Activated CD8-positive, alpha-beta memory T cell treated with anti-CD3 and anti-CD28 coated beads for 36 hours (primary cell): Measurements from ENCODE around the gene ZBTB8A. TPM values are rescaled to one million over a fixed set of nuclear protein-coding genes. Genes with fewer than 3 reads are reported as not detected.
"Not testable (repeated sequence)": the region's sequence is repeated elsewhere in the genome, so short reads cannot be mapped to it uniquely, and the experiment has no call there.

Experiments
- CTCF ChIA-PET: fragments of 350-600 bp; sonication (Branson Sonifier 250); formaldehyde crosslinking; loops from one replicate; lab custom pipeline; 2021; ENCODE audit warnings: antibody characterized with exemption; lab: Charles Lee
- POLR2A ChIA-PET: fragments of 350-600 bp; sonication (Branson Sonifier 250); formaldehyde crosslinking; loops from one replicate; lab custom pipeline; 2021; ENCODE audit warnings: antibody characterized with exemption; lab: Charles Lee
- total RNA-seq, 2 experiments: library from RNA; stranded (reverse); gene quantifications; one replicate each; pipeline ENCODE4 v1.2.3, GENCODE V29; 2021

ZBTB8A gene
- total RNA-seq, 2 experiments from 2014 or later, result 0.17 to 0.27 TPM

DNA sequence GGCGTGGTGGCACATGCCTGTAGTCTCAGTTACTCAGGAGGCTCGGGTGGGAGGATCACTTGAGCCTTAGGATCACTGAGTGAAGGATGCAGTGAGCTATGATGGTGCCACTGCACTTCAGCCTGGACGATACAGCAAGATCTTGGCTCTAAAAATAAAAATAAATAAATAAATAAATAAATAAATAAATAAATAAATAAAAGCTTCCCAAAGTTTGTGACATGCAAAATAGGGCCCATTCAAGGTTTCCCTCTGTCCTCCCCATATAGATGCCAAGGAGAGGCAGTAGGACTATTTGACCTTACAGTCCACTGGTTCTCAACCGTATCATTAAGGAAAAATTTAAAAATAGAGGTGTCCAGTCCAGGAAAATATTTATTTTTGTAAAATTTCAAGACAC lies 70.0 kb downstream of the ZBTB8A start:
- CTCF ChIA-PET, result no interaction called here
- POLR2A ChIA-PET, result no interaction called here

DNA sequence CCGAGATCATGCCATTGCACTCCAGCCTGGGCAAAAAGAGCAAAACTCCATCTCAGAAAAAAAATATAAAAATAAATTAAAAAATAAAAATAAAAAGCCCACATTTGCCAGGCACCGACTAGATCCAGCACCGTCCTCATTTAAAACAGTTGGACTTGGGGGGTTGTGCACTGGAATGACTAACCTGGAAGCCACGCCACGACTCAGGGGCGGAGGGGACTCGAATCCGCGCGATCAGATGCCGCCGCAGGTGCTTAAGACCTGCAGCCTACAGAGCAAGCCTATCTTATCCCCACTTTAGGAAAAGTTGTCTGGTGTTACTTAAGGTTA lies 72.6 kb downstream of the ZBTB8A start:
- ChIA-PET CTCF (no interaction called here), POLR2A (no interaction called here)

DNA sequence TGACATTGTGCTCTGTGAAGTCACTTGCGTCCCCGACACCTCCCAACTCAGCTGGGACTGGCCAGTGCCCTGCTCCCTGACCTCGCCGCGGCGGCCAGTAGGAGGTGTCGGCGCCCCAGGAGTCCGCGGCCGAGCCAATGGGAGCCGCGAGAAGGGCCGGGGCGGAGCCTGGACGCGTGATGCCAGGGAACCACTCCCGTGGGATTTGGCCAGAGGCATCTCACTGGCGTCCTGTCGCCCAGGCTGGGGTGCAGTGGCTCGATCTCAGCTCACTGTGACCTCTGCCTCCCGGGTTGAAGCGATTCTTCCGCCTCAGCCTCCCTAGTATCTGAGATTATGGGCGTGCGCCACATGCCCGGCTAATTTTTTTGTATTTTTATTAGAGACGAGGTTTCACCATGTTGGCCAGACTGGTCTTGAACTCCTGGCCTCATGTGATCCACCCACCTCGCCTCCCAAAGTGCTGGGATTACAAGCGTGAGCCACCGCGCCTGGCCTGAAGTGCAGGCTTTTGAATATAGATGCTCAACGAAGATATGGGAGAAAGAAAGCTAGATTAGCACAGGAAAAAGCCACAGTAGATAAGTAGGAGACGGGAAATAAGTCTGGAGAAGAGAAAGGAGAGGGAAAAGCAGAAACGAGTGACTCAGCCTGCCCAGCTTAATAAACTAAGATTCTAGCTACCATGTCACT lies 73.1 kb downstream of the ZBTB8A start:
- ChIA-PET CTCF (no interaction called here), POLR2A (interaction anchor here (0.6 to 0.7 kb wide), 2 partner anchors 49 to 224 kb away, joined by 3 to 5 read pairs; no protein-coding TSS in a partner anchor)

DNA sequence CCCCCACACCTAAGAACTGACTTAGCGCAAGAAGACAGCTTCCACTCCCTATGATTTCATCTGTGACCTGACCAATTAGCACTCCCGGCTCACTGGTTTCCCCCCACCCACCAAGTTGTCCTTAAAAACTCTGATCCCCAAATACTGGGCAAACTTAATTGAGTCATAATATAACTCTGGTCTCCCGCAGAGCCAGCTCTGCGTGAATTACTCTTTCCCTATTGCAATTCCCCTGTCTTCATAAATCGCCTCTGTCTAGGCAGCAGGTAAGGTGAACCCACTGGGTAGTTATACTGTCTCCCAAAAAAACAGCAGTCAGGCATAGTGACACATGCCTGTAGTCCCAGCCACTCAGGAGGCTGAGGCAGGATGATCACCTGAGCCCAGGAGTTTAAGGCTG lies 74.2 kb downstream of the ZBTB8A start:
- POLR2A ChIA-PET, result no interaction called here

DNA sequence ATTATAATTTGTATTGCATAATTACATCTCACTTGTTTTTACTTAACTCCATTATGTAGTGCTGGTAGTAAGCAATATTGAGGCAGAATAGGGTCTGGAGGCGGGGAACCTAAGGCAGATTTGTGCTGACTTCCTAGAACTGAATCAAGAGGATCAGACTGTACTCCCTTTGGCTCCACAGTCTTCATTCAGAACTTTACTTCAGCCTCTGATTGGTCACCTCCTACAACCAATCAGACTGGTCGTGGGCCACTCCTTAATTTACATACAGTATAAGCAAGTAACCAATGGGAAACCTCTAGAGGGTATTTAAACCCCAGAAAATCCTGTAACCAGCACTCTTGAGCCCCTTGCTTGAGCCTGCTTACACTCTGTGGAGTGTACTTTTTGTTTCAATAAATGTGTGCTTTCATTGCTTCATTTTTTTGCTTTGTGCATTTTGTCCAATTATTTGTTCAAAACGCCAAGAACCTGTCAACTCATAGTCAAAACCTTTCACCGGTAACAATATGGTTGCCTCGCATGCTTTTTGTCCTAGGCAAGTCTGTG lies 79.5 kb downstream of the ZBTB8A start:
- ChIA-PET POLR2A (no interaction called here), CTCF (no interaction called here)

More for the DNA sequence above, 74.2 kb downstream of the ZBTB8A start:
- CTCF ChIA-PET, result no interaction called here

DNA sequence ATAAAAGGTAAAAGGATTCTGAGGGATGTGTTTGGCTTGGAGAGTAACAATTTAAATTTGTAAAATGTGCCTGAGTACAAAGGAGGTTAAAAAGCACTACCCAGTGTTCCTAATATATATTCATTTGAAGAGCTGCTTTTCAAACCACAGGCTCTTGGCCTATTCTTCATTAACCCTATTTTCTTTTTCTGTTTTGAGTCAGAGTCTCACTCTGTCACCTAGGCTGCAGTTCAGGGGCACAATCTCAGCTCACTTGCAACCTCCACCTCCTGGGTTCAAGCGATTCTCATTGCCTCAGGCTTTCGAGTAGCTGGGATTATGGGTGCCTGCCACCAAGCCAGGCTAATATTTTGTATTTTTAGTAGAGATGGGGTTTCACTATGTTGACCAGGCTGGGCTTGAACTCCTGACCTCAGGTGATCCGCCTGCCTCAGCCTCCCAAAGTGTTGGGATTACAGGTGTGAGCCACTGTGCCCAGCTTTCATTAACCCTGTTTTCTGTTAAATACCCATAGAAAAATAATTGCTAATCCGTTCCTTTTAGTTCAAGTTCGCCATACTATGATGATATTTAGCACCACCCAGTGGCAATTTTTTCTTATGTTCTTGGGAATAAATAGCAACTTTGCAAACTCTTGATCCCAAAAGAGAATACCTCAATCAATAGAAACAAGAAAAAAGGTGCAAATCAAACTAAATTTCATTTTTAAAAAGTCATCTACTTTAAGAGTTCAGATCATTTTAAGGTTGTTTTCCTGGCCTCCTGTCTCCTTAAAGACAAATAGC lies 80.7 kb downstream of the ZBTB8A start:
- CTCF ChIA-PET, result no interaction called here

DNA sequence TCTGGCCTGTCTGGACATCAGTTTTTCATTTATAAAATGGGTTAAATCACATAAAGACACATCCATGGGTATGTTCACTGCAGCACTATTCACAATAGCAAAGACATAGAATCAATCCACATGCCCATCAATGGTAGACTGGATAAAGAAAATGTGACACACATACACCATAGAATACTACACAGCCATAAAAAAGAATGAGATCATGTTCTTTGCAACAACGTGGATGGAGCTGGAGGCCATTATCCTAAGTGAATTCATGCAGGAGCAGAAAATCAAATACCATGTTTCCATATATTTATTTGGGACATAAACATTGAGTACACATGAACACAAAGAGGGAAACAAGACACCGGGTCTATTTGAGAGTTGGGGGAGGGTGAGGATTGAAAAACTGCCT lies 83.0 kb downstream of the ZBTB8A start:
- CTCF ChIA-PET, result interaction anchor here (1.2 kb wide), 1 partner anchor 102 kb away, joined by 4 read pairs; no protein-coding TSS in a partner anchor
- POLR2A ChIA-PET, result interaction anchor here (0.6 kb wide), 1 partner anchor 101 kb away, joined by 7 read pairs; no protein-coding TSS in a partner anchor

More for the DNA sequence above, 80.7 kb downstream of the ZBTB8A start:
- POLR2A ChIA-PET, result interaction anchor here (0.9 kb wide), 1 partner anchor 31 kb away, joined by 4 read pairs; the partner anchor contains the start of genes RBBP4 and ZBTB8OS

DNA sequence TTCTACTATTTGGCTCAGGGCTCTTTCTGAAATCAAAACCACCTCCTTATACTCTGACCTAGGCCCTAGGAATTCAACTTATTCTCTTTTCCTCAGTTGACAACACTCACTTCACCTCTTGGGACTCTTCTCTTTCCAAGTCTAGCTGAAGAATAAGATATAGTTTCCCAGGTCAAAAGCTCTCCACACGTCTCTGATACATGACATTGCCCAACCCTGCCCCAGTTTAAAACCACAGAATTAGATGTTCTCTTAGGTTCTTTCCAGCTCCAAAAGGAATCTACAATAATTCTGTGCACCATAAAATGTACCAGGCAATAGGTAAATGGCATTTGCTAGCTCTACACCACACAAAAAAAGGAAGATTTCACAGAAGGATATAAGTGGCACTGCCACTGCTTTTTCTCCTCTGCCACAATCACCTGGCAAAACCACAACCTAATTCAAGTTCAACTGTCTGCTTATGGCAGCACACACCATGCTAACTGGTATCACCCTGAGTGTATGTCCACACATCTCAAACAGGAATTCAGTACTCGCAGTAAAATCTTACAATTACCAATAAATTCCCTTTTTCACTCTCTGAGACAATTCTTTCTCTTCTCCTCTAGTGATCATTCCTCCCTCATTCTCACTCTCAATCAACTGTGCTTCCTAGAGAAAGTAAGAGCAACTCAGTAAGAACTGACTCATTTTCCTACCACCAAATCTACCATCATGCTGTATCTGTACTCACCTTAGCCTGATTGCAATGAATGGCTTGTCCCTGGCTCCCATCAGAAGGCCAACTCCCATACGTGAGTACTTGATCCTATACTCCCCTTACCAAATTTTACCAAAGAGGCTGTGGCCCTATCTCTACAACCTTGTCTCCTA lies 83.8 kb downstream of the ZBTB8A start:
- POLR2A ChIA-PET, result interaction anchor here (0.6 kb wide), 1 partner anchor 101 kb away, joined by 7 read pairs; no protein-coding TSS in a partner anchor
- CTCF ChIA-PET, result interaction anchor here (1.2 kb wide), 1 partner anchor 103 kb away, joined by 4 read pairs; no protein-coding TSS in a partner anchor

DNA sequence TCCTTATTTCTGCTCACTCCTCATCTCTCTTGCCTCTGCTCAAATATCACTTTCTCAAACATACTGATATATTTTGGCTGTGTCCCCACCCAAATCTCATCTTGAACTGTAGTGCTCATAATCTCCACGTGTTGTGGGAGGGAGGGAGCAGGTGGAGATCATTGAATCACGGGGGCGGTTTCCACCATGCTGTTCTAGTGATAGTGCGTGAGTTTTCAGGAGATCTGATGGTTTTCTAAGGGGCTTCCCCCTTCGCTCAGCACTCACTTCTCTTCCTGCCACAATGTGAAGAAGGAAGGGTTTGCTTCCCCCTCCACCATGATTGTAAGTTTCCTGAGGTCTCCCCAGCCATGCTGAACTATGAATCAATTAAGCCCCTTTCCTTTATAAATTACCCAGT lies 84.5 kb downstream of the ZBTB8A start:
- ChIA-PET POLR2A (no interaction called here), CTCF (no interaction called here)

DNA sequence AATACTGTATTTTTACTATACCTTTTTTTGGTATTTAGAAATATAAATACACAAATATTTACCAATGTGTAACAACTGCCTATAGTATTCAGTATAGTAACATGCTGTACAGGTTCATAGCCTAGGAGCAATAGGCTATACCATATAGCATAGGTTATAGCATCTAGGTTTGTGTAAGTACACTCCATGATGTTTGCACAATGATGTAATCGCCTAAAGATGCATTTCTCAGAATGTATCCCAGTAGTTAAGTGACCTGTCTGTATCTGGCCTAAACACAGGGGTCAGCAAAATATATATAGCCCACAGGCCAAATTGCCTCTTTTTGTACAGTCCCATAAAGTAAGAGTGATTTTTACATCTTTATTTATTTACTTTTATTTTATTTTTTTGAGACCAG lies 86.9 kb downstream of the ZBTB8A start:
- CTCF ChIA-PET, result no interaction called here
- POLR2A ChIA-PET, result no interaction called here

DNA sequence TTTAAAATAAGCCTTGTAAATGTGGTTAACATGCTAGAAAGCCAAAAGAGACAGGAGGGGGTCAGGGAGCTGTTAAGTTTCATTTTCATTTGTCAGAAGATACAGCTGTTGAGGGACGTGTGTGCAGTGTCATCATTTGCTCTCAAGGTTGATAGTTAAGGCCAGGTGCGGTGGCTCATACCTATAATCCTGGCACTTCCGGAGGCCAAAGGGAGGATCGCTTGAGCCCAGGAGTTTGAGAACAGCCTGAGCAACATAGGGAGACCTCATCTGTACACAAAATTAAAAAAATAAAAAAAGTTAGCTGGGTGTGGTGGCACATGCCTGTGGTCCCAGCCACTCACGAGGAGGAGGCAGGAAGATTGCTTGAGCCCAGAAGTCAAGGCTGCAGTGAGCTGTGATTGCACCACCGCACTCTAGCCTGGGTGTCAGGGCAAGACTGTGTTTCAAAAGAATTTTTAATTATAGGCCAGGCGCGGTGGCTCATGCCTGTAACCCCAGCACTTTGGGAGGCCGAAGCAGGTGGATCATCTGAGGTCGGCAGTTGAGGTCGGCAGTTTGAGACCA lies 88.5 kb downstream of the ZBTB8A start:
- CTCF ChIA-PET, result interaction anchor here (0.8 kb wide), 1 partner anchor 23 kb away, joined by 3 read pairs; the partner anchor contains the start of gene RBBP4
- POLR2A ChIA-PET, result interaction anchor here (0.5 kb wide), 1 partner anchor 185 kb away, joined by 6 read pairs; no protein-coding TSS in a partner anchor

DNA sequence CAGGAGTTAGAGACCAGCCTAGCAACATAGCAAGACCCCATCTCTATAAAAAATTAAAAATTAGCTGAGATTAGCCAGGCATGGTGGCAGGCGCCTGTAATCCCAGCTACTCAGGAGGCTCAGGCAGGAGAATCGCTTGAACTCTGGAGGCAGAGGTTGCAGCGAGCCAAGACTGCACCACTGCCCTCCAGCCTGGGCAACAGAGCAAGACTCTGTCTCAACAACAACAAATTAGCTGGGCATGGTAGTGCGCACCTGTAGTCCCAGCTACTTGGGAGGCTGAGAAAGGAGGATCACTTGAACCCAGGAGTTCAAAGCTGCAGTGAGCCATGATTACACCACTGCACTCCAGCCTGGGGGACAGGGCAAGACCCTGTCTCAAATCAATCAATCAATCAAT lies 90.9 kb downstream of the ZBTB8A start:
- POLR2A ChIA-PET, CTCF ChIA-PET: not testable (repeated sequence)

DNA sequence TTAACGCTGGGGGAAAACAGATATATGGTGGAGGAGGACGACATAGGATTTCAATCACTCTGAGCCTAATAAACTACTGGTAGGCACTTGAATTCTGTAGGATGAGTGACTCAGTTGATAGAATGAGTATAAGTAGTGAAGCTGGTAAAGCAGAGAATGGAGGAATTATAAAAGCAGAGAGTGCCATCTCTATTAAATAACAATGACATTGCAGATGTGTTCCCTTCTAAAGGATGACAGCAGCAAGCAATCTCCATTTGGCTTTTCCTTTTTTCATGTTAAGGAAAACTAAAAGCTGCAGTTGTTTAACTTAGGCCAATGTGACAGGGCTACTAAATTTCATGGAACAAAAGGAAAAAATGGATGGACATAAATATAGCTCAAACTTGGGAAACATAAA lies 93.6 kb downstream of the ZBTB8A start:
- CTCF ChIA-PET, result no interaction called here
- POLR2A ChIA-PET, result interaction anchor here (0.7 kb wide), 1 partner anchor 62 kb away, joined by 3 read pairs; no protein-coding TSS in a partner anchor

DNA sequence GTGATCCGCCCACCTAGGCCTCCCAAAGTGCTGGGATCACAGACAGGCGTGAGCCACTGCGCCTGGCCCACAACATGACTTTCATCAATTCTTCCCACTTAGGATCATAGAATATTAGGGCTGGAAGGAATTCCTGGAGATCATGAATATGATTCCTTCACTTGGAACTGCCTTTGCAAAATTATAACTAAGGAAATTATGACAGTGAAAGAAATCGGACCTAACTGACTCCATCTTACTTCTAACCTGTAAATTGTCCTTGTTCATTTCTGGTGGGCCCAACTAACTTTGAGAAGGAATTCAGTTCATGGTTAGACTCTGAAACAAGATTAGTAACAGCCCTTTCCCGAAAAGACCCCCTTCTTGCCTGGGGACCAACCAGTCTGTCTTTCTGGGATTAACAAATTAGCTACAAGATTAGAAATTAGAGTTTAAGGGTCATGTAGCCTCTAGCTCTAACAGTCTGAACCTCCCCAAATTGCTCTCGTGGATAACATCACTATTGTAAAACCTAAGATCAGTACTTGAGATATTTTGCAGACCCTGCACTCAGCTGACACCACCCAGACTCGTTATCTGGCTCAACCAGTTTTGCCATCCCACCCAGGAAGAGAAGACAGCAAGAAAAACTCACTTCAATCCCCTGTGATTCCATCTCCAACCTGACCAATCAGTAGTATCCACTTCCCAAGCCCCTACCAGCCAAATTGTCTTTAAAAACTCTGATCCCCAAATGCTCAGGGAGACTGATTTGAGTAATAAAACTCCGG lies 96.5 kb downstream of the ZBTB8A start:
- POLR2A ChIA-PET, result interaction anchor here (0.6 kb wide), 2 partner anchors 44 to 546 kb away, joined by 4 to 9 read pairs; partner anchors contain the start of gene TRIM62
- CTCF ChIA-PET, result no interaction called here

DNA sequence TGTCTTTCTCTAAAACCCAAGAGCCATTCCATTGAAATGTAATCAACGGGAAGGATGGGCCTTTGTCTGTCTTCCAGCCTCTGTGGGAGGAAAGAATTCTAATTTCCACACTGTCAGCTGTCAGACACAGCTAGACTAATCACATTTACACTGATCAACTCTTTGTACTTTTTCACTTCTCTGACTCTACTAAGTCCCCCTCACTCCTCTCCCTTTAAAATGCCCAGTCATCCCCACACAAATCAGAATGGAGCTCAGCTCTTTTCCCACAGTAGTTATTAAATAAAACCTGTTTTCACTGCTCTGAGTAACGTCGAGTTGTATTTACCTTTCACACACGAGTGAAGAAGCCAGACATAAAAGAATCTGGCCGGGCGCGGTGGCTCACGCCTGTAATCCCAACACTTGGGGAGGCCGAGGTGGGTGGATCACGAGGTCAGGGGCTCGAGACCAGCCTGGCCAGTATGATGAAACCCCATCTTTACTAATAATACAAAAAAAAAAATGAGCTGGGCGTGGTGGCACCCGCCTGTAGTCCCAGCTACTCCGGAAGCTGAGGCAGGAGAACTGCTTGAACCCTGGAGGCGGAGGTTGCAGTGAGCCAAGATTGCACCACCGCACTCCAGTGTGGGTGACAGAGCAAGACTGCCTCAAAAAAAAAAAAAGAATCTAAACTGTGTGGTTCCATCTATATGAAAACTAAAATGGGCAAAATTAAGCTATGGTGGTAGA lies 97.9 kb downstream of the ZBTB8A start:
- ChIA-PET CTCF (no interaction called here), POLR2A (interaction anchor here (0.8 to 1.0 kb wide), 2 partner anchors 43 to 149 kb away, joined by 3 to 4 read pairs; no protein-coding TSS in a partner anchor)

DNA sequence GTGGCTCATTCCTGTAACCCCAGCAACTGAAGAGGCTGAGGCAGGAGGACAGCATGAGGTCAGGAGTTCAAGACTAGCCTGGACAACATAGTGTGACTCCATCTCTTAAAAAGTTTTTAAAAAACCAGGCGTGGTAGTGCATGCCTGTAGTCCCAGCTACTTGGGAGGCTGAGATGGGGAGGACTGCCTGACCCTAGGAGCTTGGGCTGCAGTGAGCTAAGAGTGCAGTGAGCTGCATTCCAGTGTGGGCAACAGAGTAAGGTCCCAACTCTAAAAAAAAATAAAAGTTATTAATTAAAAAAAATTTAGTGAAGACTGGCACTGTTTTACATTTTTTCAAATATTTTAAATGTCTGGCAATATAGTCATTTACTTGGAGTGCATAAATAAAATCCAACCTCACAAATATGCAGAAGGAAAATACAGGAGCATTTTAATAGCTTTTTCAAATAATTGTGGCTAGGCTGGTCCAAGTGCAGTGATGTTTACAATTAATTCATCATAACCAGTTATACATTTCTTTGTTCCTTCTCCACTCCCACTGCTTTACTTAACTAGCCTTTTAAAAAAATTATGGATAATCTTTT lies 100.4 kb downstream of the ZBTB8A start:
- CTCF ChIA-PET, result no interaction called here
- POLR2A ChIA-PET, result interaction anchor here (0.6 kb wide), 1 partner anchor 295 kb away, joined by 6 read pairs; no protein-coding TSS in a partner anchor
